ENCODE measurements around the gene RP9. TPM values are rescaled to one million over a fixed set of nuclear protein-coding genes. Genes with fewer than 3 reads are reported as not detected.

RP9 gene
- total RNA-seq, 4 donors from 2014 or later = 8.7 to 20.2 (median 12.8) TPM

DNA sequence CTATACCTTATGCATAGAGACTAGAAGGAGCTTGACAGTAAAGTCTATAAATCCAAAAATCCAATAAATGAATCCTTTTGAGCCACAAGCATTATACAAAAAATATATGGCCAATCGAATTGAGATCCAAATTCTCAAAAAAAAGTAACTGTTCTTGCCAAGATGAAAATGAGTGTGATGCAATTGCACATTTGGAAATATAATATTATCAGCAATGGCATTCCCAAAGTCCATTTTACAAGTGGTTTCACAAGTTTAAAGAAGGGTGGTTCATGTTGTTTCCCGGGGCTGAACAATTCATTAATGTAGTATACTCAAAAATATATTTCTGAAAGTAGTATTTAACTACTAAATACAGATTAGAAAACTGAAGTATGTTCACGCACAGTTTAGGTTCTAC lies 7.3 kb downstream of the RP9 start:
- TF ChIP-seq, protein P1, sequence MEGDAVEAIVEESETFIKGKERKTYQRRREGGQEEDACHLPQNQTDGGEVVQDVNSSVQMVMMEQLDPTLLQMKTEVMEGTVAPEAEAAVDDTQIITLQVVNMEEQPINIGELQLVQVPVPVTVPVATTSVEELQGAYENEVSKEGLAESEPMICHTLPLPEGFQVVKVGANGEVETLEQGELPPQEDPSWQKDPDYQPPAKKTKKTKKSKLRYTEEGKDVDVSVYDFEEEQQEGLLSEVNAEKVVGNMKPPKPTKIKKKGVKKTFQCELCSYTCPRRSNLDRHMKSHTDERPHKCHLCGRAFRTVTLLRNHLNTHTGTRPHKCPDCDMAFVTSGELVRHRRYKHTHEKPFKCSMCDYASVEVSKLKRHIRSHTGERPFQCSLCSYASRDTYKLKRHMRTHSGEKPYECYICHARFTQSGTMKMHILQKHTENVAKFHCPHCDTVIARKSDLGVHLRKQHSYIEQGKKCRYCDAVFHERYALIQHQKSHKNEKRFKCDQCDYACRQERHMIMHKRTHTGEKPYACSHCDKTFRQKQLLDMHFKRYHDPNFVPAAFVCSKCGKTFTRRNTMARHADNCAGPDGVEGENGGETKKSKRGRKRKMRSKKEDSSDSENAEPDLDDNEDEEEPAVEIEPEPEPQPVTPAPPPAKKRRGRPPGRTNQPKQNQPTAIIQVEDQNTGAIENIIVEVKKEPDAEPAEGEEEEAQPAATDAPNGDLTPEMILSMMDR (IDR thresholded peaks at IDR 0.05; ENCODE audit: low read depth) = no peak

DNA sequence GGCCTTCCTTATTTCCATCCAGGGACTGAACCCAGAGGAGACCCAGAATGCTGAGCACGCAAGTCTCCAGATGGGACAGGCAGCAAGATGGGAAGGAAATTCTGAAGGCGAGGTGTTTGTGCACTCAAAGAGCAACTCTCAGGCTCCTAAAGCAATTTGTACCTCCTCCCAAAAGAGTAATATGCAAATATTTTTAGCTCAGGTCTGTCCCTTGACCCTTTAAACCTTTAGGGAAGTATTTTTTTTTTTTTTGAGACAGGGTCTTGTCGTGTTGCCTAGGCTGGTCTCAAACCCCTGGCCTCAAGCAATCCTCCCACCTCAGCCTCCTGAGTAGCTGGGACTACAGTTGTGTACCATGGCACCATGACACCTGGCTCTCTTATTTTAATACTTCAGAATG lies 8.4 kb downstream of the RP9 start:
- TF ChIP-seq, protein P1 (IDR thresholded peaks at IDR 0.05; ENCODE audit: low read depth) = no peak

DNA sequence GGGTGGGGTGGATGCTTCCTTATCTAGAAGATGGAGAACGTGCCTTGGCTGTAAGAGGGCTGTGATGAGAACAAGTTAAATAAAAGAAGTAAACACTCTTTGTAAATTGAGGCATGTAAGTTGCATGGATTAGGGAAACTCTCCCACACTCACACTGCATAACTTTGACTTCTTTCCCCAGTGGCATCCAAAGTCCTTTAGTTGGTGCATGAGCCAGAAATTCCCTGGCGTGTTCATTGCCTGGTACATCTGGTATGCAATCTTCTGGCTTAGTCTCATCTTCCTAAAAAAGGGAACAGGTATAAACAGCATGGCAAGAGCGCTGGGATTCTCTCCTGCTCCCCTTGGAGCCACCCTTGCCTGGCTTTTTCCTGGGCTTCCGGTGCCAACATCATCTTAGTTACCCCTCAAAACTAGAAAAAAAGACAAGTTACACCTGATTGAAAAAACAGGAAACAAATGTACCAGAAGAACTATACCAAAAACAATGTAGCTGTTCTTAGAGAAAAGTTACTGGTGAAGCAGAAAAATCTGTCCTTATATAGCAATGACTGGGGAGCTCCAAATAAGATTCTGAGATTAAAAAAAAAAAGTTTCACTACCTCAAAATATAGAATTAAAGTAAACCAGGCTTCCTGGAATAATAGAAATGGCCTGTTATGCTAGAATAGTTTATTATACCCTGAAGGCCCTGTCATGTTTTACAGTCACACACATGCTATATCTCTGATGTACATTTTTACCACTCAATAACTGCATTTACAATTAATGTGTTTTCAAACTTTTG lies 9.9 kb downstream of the RP9 start:
- TF ChIP-seq, protein P1 (IDR thresholded peaks at IDR 0.05; ENCODE audit: low read depth) = no peak

DNA sequence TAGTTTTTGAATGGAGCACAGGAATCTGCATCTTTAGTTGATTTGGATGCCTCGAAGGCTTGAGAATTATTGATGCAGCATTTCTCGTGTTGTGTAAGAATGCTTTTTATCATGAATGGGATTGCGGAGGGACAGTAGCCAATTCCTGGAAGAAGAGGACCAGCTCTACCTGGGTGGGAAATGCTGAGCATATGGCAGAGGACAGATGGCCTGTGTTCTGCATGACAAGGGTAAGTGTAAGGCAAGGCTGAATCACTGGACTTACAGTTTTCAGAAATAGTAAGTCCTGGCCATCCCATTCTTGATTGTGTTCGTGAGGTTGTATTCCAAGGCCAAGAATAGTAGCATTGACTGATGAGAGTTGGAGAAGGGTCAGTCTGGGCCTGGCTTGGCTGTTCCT lies 15.9 kb downstream of the RP9 start:
- TF ChIP-seq, protein P1 (IDR thresholded peaks at IDR 0.05; ENCODE audit: low read depth) = no peak

DNA sequence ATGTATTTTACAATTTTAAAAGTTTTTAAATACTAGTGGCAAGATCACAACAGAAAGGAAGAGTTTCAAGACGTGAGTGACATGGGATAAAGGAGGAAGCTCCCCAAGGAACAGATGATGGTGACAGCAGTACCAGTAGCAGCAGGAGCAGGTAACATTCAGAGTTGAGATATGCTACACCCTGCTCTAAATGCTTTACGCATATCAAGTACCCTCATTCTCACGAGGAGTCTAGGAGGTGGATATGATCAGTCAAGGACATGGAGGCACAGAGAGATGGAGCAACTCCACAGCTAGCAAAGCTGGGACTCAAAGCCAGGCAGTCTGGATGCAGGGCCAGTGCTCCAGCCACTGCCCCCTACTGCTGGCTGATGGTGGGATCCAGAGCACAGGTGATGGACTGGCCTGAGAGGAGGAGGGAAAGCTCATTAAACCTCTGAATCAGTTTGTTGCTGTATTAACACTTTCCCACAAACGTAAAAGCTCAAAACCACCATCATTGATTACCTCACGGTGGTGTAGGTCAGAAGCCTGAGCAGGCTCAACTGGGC lies 17.5 kb downstream of the RP9 start:
- TF ChIP-seq, protein P1 (IDR thresholded peaks at IDR 0.05; ENCODE audit: low read depth) = no peak

DNA sequence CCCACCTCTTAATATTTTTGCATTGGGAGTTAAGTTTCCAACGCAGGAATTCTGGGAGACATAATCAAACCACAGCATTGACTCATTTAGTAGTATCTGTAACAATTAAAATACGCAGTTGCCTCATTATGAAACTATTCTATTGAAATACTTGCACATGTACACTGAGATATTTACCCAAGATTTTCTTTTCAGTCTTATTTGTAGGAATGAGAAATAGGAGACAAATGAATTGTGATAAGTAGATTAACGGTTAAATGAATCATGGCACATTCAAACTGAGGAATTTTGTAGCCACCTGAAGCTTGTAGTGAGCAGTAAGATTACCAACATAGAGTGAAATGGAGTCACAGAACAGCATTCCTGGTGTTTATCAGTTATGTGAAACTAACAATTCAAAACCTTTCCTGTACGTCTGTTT lies 18.1 kb downstream of the RP9 start:
- TF ChIP-seq, protein P1 (IDR thresholded peaks at IDR 0.05; ENCODE audit: low read depth) = no peak

DNA sequence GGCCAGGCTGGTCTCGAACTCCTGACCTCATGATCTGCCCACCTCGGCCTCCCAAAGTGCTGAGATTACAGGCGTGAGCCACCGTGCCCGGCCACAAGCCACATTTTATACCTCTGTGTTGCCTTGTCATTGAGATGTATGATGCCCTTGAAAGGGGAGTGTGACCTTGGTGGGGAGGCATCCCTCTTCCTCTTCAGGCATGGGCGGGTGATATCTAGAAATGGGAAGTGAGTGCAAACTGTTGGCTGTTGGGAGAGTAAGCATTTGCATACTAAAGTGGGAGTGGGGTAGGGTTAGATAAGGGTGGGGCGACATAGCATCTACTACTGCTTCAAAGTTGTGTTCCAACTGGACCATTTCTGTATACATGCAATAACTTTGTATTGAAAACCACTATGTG lies 20.1 kb downstream of the RP9 start:
- TF ChIP-seq, protein P1 (IDR thresholded peaks at IDR 0.05; ENCODE audit: low read depth) = no peak

Data from subcutaneous adipose tissue (tissue), 4 donors.